Measurements from ENCODE around the gene ZXDB. TPM values are rescaled to one million over a fixed set of nuclear protein-coding genes. Genes with fewer than 3 reads are reported as not detected.
A peak's percentile ranks its signal among the peaks of the same experiment; 100 is the strongest.
"Not testable (repeated sequence)": the region's sequence is repeated elsewhere in the genome, so short reads cannot be mapped to it uniquely, and the experiment has no call there.

Gene ZXDB
- total RNA-seq (10 to 100 TPM in 3 of 4 donors, 1 to 10 TPM in 1; 9.7 to 12.2 (median 11.1) TPM), polyA plus RNA-seq (1 to 10 TPM; 1.6 to 2.9 (median 2.4) TPM)

GRCh38 chrX:57591284-57592159 is at the start of gene ZXDB:
TSS of gene ZXDB (plus strand) at chrX:57592011. CDS start at chrX:57592049, 38 bp downstream.
- 2 to 7% methylated on average over 18 to 22 of the region's 39 CpGs for WGBS, 2 donors
- not testable (repeated sequence) for H3K36me3 ChIP-seq, H3K27me3 ChIP-seq, DNase-seq, H3K9me3 ChIP-seq
- Histone ChIP-seq H3K4me1 (peaks cover 0 to 31% (median 16%) of the 10 kb centered on the region in 4 donors), H3K4me3 (peak within 1 kb of the TSS; percentile 58 to 62 (median 60)), H3K27ac (peak within 1 kb of the TSS; percentile 90 to 96 (median 92))
- intact Hi-C loops (cut with DNase I), result loop anchor here (10.0 kb wide), 2 partner anchors 597 to 1357 kb away; partner anchors contain the start of genes KLF8 and SPIN3

- WGBS, 2 donors, result 57 to 77% methylated on average over 4 of the region's 4 CpGs
- no peak for DNase-seq
- no peak for TF ChIP-seq CTCF (IDR thresholded peaks at IDR 0.05)
- TF ChIP-seq EP300 (IDR thresholded peaks at IDR 0.05), result no peak
- TF ChIP-seq POLR2AphosphoS5 (IDR thresholded peaks at IDR 0.05), result no peak
- TF ChIP-seq POLR2A (IDR thresholded peaks at IDR 0.05), result no peak
These were observed 26.6 kb upstream of the ZXDB start for GRCh38 chrX:57565198-57565597.

GRCh38 chrX:57573754-57574153 is 18.1 kb upstream of the ZXDB start:
- intact Hi-C loops (cut with DNase I), result no loop called here
- H3K36me3 ChIP-seq, result no peaks in the 10 kb centered on the region
- DNase-seq, result no peak
- WGBS, 2 donors, result 15 to 17% methylated on average over 2 of the region's 2 CpGs
- H3K9me3 ChIP-seq, result no peaks in the 10 kb centered on the region
- no peaks in the 10 kb centered on the region for H3K27me3 ChIP-seq
- H3K4me3 ChIP-seq, result no peak overlapping the region
- no peaks in the 10 kb centered on the region for H3K4me1 ChIP-seq
- no peak for TF ChIP-seq CTCF (IDR thresholded peaks at IDR 0.05)
- TF ChIP-seq POLR2AphosphoS5 (IDR thresholded peaks at IDR 0.05), result no peak
- no peak for TF ChIP-seq POLR2A (IDR thresholded peaks at IDR 0.05)
- TF ChIP-seq EP300 (IDR thresholded peaks at IDR 0.05), result no peak
- H3K27ac ChIP-seq, result no peak overlapping the region

More at GRCh38 chrX:57565198-57565597, 26.6 kb upstream of the ZXDB start:
- Histone ChIP-seq H3K4me1 (no peaks in the 10 kb centered on the region), H3K27me3 (no peaks in the 10 kb centered on the region), H3K27ac (no peak overlapping the region), H3K9me3 (no peaks in the 10 kb centered on the region), H3K4me3 (no peak overlapping the region), H3K36me3 (no peaks in the 10 kb centered on the region)
- intact Hi-C loops (cut with DNase I), result no loop called here

GRCh38 chrX:57582948-57583347 is 8.9 kb upstream of the ZXDB start:
- H3K9me3 ChIP-seq; intact Hi-C loops (cut with DNase I); H3K4me1 ChIP-seq; H3K27ac ChIP-seq; H3K27me3 ChIP-seq; H3K36me3 ChIP-seq; H3K4me3 ChIP-seq; DNase-seq: not testable (repeated sequence)
- 76 to 78% methylated on average over 9 of the region's 9 CpGs for WGBS, 2 donors

- Histone ChIP-seq H3K27me3 (no peaks in the 10 kb centered on the region), H3K9me3 (no peaks in the 10 kb centered on the region), H3K4me3 (no peak overlapping the region), H3K36me3 (no peaks in the 10 kb centered on the region), H3K27ac (no peak overlapping the region), H3K4me1 (no peaks in the 10 kb centered on the region)
- TF ChIP-seq POLR2AphosphoS5 (IDR thresholded peaks at IDR 0.05) (no peak), POLR2A (IDR thresholded peaks at IDR 0.05) (no peak), CTCF (IDR thresholded peaks at IDR 0.05) (no peak), EP300 (IDR thresholded peaks at IDR 0.05) (no peak)
- DNase-seq, result no peak
- 24 to 60% methylated on average over 5 of the region's 5 CpGs for WGBS, 2 donors
- intact Hi-C loops (cut with DNase I), result no loop called here
These were observed 8.3 kb upstream of the ZXDB start for GRCh38 chrX:57583477-57583876.

All from sigmoid colon (tissue), 7 donors.